Ascending aorta (tissue), 2 donors: ENCODE data around the gene KRTAP1-5. TPM values are rescaled to one million over a fixed set of nuclear protein-coding genes. Genes with fewer than 3 reads are reported as not detected.

Experiments used
- DNase-seq, 2 donors: peaks; one replicate each; pipeline ENCODE4 v3.0.0-alpha.2; 2019; ENCODE audit warnings: low spot score in 2 of 2
- H3K27ac ChIP-seq, 2 donors: fragments of 200-600 bp; sonication (generic); one replicate each; pipeline ENCODE4 v1.5.1; 2016 to 2017; ENCODE audit warnings: mild to moderate bottlenecking in 1 of 2
- H3K27me3 ChIP-seq: fragments of 200-600 bp; sonication (generic); one replicate; pipeline ENCODE4 v1.5.1; 2017
- H3K36me3 ChIP-seq, 2 donors: fragments of 200-600 bp; sonication (generic); one replicate each; pipeline ENCODE4 v1.5.1; 2016
- H3K4me1 ChIP-seq, 2 donors: fragments of 200-600 bp; sonication (generic); one replicate each; pipeline ENCODE4 v1.5.1; 2016 to 2017; ENCODE audit warnings: mild to moderate bottlenecking in 1 of 2
- H3K4me3 ChIP-seq, 2 donors: fragments of 200-600 bp; sonication (generic); one replicate each; pipeline ENCODE4 v1.5.1; 2016 to 2017; ENCODE audit warnings: mild to moderate bottlenecking in 1 of 2
- H3K9me3 ChIP-seq, 2 donors: fragments of 200-600 bp; sonication (generic); one replicate each; pipeline ENCODE4 v1.5.1; 2016
- CTCF ChIP-seq, 3 experiments: fragments of 200-600 bp in 2 of 3; fragments of 450-650 bp in 1 of 3; sonication (generic) in 2 of 3; IDR thresholded peaks; one replicate each; pipeline ENCODE4 v1.5.1; 2016 to 2019; ENCODE audit warnings: antibody characterized with exemption in 3 of 3, mild to moderate bottlenecking in 1 of 3, moderate library complexity in 1 of 3
- intact Hi-C: fragments of 100-400 bp; cut with DNase I; formaldehyde crosslinking; loops from one replicate; pipeline ENCODE4 v1.15.1; 2023
- total RNA-seq: library from RNA; depleted of rRNA; stranded (reverse); fragments of >200 nt; gene quantifications from one replicate; pipeline ENCODE4 v1.1.0, GENCODE V29; 2016

KRTAP1-5 gene
- total RNA-seq, 1 donor from 2014 or later = not detected

- Histone ChIP-seq H3K27ac (no peak overlapping the region), H3K4me3 (no peak overlapping the region), H3K27me3 (no peaks in the 10 kb centered on the region)
Measured at GRCh38 chr17:41012326-41013120, 14.5 kb downstream of the KRTAP1-5 start.

GRCh38 chr17:41010441-41010840, 16.6 kb downstream of the KRTAP1-5 start:
- intact Hi-C loops = no loop called here
- H3K4me1 ChIP-seq = no peaks in the 10 kb centered on the region
- H3K36me3 ChIP-seq = no peaks in the 10 kb centered on the region
- no peak for TF ChIP-seq CTCF (IDR thresholded peaks at IDR 0.05)
- no peaks in the 10 kb centered on the region for H3K9me3 ChIP-seq
- no peak for DNase-seq
- H3K27ac ChIP-seq = no peak overlapping the region
- no peak overlapping the region for H3K4me3 ChIP-seq
- no peaks in the 10 kb centered on the region for H3K27me3 ChIP-seq

More at GRCh38 chr17:41012326-41013120, 14.5 kb downstream of the KRTAP1-5 start:
- Histone ChIP-seq H3K36me3 (no peaks in the 10 kb centered on the region), H3K4me1 (no peaks in the 10 kb centered on the region), H3K9me3 (no peaks in the 10 kb centered on the region)
- TF ChIP-seq CTCF (IDR thresholded peaks at IDR 0.05) = no peak
- DNase-seq = no peak
- intact Hi-C loops = no loop called here

- intact Hi-C loops = no loop called here
- no peaks in the 10 kb centered on the region for H3K36me3 ChIP-seq
- no peaks in the 10 kb centered on the region for H3K9me3 ChIP-seq
- H3K27ac ChIP-seq = no peak overlapping the region
- no peaks in the 10 kb centered on the region for H3K4me1 ChIP-seq
- no peak for TF ChIP-seq CTCF (IDR thresholded peaks at IDR 0.05)
- H3K4me3 ChIP-seq = no peak overlapping the region
- no peak for DNase-seq
- H3K27me3 ChIP-seq = no peaks in the 10 kb centered on the region
Measured at GRCh38 chr17:41009936-41010335, 17.1 kb downstream of the KRTAP1-5 start.

- Histone ChIP-seq H3K4me1 (no peaks in the 10 kb centered on the region), H3K9me3 (no peaks in the 10 kb centered on the region), H3K27ac (no peak overlapping the region), H3K4me3 (no peak overlapping the region), H3K36me3 (no peaks in the 10 kb centered on the region), H3K27me3 (no peaks in the 10 kb centered on the region)
- TF ChIP-seq CTCF (IDR thresholded peaks at IDR 0.05) = no peak
- no peak for DNase-seq
- intact Hi-C loops = no loop called here
Measured at GRCh38 chr17:41009301-41009760, 17.7 kb downstream of the KRTAP1-5 start.

- intact Hi-C loops = no loop called here
Measured at GRCh38 chr17:41008811-41009210, 18.2 kb downstream of the KRTAP1-5 start, which contains the start of gene KRTAP3-1. TSS of gene KRTAP3-1 (minus strand) at chr17:41009128. CDS start at chr17:41009074, 54 bp downstream.

More at GRCh38 chr17:41008811-41009210, 18.2 kb downstream of the KRTAP1-5 start, which contains the start of gene KRTAP3-1:
- H3K27me3 ChIP-seq = no peaks in the 10 kb centered on the region
- DNase-seq = no peak
- no peaks in the 10 kb centered on the region for H3K9me3 ChIP-seq
- no peak for TF ChIP-seq CTCF (IDR thresholded peaks at IDR 0.05)
- H3K4me1 ChIP-seq = no peaks in the 10 kb centered on the region
- H3K4me3 ChIP-seq = no peak within 1 kb of the TSS
- no peaks in the 10 kb centered on the region for H3K36me3 ChIP-seq
- no peak within 1 kb of the TSS for H3K27ac ChIP-seq
